ENCODE results near the gene HOXA6. TPM values are rescaled to one million over a fixed set of nuclear protein-coding genes. Genes with fewer than 3 reads are reported as not detected.

The HOXA6 gene
- total and polyA plus RNA-seq, 2 of the 4 experiments (the other 2 are of a cell fraction) = 1.4 to 1.8 TPM

DNA sequence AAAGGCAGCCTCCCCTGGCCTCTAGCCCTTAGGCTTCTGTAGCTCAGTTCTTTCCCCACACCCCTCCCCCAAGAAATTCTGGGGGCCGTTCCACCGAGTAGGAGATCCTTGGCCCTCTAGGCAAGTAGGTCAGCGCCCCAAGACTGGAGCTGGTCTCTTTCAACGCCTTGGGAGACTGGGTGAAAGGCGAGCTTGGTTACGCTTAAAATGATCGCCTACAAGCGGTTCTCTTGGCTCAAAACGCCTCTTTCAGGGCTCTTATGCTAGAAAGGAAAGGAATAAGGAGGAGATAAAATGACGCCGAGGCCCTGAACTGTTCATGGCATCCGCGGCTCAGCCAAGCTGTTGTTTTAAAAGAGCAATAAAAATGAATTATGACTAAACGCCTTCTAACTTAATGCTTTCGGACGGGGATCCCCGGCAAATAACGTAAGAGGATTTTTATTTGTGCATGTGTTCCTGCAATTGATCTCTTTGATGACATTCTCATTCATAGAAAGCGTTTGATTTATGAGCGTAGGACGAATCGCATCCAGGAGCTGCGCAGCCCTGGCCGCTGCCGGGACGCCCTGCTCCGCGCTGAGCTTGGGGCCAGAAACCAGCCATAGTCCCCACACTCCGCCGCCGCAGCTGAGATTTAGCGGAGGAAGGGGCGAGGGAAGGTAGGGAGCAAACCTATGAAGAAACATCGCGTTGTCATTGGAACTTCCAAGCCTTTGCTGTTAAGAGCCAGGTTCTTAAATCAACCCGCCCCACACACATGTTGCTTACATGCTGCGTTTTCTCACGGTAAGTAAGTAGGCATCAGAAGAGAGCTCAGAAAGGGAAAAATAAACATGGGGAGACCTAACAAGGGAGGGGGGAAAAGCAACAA is 48.8 kb downstream of the HOXA6 start (continued):
- TF ChIP-seq USF2 (IDR thresholded peaks at IDR 0.05; ENCODE audit: low read depth, low read length) = no peak
- no peak for TF ChIP-seq RAD21 (IDR thresholded peaks at IDR 0.05; ENCODE audit: low read length)
- TF ChIP-seq, protein P1, sequence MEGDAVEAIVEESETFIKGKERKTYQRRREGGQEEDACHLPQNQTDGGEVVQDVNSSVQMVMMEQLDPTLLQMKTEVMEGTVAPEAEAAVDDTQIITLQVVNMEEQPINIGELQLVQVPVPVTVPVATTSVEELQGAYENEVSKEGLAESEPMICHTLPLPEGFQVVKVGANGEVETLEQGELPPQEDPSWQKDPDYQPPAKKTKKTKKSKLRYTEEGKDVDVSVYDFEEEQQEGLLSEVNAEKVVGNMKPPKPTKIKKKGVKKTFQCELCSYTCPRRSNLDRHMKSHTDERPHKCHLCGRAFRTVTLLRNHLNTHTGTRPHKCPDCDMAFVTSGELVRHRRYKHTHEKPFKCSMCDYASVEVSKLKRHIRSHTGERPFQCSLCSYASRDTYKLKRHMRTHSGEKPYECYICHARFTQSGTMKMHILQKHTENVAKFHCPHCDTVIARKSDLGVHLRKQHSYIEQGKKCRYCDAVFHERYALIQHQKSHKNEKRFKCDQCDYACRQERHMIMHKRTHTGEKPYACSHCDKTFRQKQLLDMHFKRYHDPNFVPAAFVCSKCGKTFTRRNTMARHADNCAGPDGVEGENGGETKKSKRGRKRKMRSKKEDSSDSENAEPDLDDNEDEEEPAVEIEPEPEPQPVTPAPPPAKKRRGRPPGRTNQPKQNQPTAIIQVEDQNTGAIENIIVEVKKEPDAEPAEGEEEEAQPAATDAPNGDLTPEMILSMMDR (conservative IDR thresholded peaks at IDR 0.05; ENCODE audit: low read depth, low read length) = no peak
- no peak for TF ChIP-seq MAFK (IDR thresholded peaks at IDR 0.05; ENCODE audit: low read depth, low read length)
- no peak for TF ChIP-seq MXI1 (IDR thresholded peaks at IDR 0.05; ENCODE audit: borderline replicate concordance, low read depth, low read length)
